Activated CD4-positive, alpha-beta T cell treated with anti-CD3 and anti-CD28 coated beads, Interleukin-2, Interleukin-4, amounts not matched to agents 100 ng/mL and 50 ng/mL, durations not matched to agents 16 hours and 8 hours (primary cell): ENCODE measurements around the gene ACBD4.
"Not testable (repeated sequence)": the region's sequence is repeated elsewhere in the genome, so short reads cannot be mapped to it uniquely, and the experiment has no call there.

ENCODE experiments used
- DNase-seq: peaks from one replicate; pipeline ENCODE4 v3.0.0-alpha.2; 2020; ENCODE audit warnings: low spot score

ACBD4 gene

GRCh38 chr17:45119964-45120363 lies 15.5 kb upstream of the ACBD4 start:
- DNase-seq: no peak

GRCh38 chr17:45120558-45120957 lies 14.9 kb upstream of the ACBD4 start:
- no peak for DNase-seq

- DNase-seq: no peak
Observed at GRCh38 chr17:45121055-45121454, 14.4 kb upstream of the ACBD4 start.

- DNase-seq: no peak
Observed at GRCh38 chr17:45123076-45123770, 12.3 kb upstream of the ACBD4 start.

GRCh38 chr17:45123930-45124796 lies 11.3 kb upstream of the ACBD4 start:
- DNase-seq: peak; percentile 12

GRCh38 chr17:45124797-45125122 lies 10.7 kb upstream of the ACBD4 start:
- DNase-seq: not testable (repeated sequence)

GRCh38 chr17:45125509-45125908 lies 10.0 kb upstream of the ACBD4 start:
- no peak for DNase-seq

- DNase-seq: no peak
Observed at GRCh38 chr17:45127207-45127547, 8.3 kb upstream of the ACBD4 start.

- DNase-seq: no peak
Observed at GRCh38 chr17:45127548-45128300, 7.8 kb upstream of the ACBD4 start.

GRCh38 chr17:45128331-45128730 lies 7.2 kb upstream of the ACBD4 start:
- DNase-seq: no peak

GRCh38 chr17:45128989-45129388 lies 6.5 kb upstream of the ACBD4 start:
- no peak for DNase-seq

GRCh38 chr17:45129426-45129939 lies 6.0 kb upstream of the ACBD4 start:
- DNase-seq: no peak

GRCh38 chr17:45129940-45130680 lies 5.4 kb upstream of the ACBD4 start:
- DNase-seq: no peak

- DNase-seq: no peak
Observed at GRCh38 chr17:45130681-45131615, 4.5 kb upstream of the ACBD4 start.

- DNase-seq: peak; percentile 38
Observed at GRCh38 chr17:45131616-45132319, 3.7 kb upstream of the ACBD4 start.

- DNase-seq: no peak
Observed at GRCh38 chr17:45132320-45132571, 3.2 kb upstream of the ACBD4 start, which contains the start of gene PLCD3. Gene PLCD3, minus strand, starts transcription at chr17:45132515. Its CDS starts 105 bp downstream, at chr17:45132410.

GRCh38 chr17:45132572-45133463 lies 2.7 kb upstream of the ACBD4 start:
- DNase-seq: peak; percentile 64

GRCh38 chr17:45135978-45136791 lies 698 bp downstream of the ACBD4 start:
- DNase-seq: no peak
